IPS-NIHi7 (cell line): ENCODE data around the gene UBAC2.
"Not testable (repeated sequence)": the region's sequence is repeated elsewhere in the genome, so short reads cannot be mapped to it uniquely, and the experiment has no call there.

Experiments used
- DNase-seq: peaks from one replicate; pipeline ENCODE4 v3.0.0; 2012; ENCODE audit warnings: mixed read lengths; ENCODE audit errors: extremely low spot score

UBAC2 gene

DNA sequence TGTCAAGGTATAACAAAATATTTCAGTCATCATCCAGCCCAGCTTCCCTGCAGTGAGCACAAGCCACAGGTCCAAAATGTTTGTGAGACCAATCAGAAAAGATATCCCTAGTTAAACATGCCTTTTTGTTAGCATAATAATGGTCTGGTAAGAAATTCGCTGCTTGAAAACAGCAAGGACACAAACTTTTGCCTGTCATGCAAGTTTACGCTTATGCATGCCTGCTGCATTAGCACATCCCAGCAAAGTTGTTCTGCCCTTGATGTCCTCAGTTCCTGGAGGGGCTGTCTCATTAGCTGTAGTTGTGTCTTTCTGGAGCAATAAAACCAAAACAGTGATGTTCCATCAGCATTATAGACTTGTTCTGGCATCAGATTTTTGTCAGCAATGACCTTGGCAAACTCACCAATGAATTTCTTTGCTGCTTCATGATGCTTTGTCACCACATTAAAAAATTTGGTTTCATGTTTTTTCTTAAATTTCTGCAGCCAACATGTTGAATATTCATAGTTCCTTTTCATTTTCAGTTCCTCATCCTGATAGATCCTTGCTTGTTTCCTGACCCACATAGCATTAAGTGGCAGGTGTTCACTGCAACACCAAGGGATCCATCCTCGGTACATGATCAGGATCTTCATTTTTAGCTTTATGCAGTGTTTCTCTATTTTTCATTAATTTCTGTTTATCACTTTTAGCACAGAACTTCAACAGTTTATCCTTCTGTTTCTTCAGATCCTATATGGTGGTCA lies 178.5 kb downstream of the UBAC2 start:
- DNase-seq, result peak; percentile 56

DNA sequence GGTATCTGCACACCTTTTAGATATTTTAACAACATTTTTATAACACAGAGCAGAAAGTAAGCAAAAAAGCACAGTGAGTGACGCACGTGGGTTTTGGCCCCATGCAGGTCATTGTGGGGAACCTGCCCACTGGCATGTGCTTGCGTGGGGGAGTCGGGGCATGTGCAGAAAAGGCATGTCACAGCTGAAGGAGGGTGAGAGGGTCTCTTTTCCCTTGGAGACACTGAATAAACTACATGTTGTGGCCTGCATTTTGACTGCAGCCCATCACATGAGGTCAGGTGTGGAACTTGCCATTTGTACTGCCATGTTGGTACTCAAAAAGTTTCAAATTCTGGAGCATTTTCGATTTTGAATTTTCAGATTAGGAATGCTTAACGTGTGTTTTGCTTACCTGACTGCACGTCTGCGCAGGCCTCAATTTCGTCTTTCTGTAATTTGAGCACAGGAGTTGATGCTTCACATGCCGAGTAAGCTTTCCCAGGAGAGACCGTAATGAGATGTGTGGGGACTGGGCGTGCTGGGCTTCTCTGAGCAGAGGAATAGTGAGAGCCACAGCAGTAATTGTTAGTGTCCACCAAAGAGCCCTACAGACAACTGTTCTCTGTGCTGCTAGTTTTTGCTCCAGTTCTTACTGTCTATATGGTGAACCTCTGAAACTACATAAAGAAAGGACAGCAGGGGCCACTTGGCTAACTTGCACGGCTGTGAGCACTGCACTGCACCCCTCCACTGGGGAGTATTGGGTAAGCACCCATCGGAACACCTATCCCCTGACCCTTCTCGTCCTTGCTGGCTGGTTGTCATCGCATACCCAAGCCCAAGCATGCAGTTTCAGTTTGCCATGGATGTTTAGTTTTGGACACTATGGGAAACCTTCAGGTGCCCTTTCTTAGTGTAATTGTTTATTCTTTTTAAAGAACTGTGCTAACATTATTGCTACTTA lies 179.5 kb downstream of the UBAC2 start:
- DNase-seq, result no peak

DNA sequence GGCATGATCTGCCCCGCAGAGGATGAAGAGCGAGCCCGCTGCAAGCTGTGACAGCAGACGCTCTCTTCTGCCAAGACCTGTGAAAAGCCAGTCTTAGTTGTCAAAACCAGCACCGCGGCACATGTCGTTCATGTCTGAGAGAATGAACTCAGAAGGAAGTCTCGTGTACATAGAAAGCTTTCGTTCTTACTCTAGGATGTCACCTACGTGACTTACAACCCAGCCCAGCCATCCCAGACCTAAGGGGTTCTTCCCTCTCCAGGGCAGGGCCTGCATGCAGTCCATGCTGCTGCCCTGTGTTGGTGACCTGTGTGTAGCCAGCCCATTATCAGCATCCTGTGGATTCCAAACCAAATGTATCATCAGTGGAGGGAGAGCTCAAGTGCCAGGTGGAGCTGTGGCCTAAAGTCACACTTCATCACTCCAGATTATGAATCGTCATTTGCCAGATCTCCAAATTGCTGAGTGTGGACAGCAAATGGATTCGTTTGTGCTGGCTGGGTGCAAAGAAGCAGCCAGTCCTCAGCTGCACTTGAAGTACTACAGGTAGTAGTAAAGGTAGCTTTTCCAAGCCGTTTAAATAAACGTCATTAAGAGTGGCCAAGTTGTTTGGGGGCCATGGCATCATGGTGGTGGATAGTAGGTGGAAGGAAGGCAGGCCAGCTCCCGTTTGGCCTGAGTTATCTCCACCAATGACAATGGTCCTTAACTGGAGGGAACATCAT lies 180.4 kb downstream of the UBAC2 start:
- no peak for DNase-seq

- no peak for DNase-seq
Observed at GRCh38 chr13:99381766-99382165, 181.1 kb downstream of the UBAC2 start.

DNA sequence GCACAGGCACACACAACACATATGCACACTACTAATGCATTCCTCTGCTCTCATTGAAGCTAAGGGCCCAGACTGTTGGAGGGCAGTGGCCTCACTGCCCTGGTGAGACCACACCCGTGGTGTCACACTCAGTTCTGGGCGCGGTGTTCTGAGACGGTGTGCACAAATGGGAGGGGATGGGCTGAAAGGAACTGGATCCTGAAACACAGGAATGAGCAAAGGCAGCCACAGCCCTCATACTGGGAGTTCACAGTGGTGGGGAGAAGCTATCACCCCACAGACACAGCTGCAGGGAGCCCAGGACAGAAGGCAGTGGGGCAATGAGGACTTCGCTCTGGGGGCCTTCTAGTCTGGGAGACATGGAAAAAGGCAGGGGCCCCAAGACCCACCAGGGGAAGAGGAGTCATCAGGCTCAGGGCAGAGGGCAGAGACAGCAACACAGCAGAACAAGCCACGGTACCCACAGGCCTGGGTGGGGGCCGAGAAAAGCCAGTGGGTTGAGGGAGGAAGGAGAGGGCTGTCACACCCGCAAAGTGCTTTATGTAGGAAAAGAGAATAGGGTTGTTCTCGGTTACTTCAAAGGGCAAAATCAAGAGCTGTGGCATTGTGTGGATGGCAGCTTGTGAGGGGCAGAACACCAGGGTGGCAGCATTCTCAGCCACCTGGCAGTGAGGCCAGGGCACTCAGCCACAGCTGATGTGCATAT lies 181.9 kb downstream of the UBAC2 start:
- no peak for DNase-seq

DNA sequence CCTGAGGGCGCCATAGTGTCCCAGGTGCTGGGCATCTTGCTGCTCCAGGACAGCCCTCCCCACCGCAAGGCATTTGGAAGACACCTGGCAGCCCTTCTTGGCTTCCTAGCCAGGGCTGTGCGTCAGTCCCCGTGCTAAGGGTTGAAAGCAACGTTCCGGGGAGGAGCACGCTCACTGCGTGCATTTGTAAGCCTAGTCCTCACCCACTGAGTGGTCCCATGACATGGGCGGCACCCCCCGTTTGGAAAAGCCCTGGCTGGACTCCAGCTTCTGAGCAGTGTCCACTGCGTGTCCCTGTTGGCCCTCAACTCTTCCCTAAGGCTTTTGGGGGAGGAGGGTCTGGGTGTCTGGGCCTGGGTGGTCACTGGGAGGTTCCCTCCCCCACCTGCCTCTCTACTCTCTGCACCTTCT lies 182.9 kb downstream of the UBAC2 start:
- no peak for DNase-seq

GRCh38 chr13:99383946-99384345 lies 183.3 kb downstream of the UBAC2 start:
- DNase-seq, result no peak

DNA sequence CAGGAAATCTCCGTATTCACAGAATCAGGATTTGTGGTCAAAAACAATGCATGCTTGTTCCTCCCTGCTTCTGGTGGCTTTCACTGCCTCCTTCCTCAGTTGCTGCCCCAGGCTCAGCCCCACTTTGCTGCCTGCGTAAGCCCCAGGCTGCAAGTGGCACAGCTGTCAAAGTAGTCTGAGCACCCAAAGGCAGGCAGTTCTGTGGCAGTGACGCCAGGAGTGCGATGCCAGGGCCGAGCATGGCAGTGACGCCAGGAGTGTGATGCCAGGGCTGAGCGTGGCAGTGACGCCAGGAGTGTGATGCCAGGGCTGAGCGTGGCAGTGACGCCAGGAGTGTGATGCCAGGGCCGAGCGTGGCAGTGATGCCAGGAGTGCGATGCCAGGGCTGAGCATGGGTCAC lies 183.8 kb downstream of the UBAC2 start:
- DNase-seq, result no peak

DNA sequence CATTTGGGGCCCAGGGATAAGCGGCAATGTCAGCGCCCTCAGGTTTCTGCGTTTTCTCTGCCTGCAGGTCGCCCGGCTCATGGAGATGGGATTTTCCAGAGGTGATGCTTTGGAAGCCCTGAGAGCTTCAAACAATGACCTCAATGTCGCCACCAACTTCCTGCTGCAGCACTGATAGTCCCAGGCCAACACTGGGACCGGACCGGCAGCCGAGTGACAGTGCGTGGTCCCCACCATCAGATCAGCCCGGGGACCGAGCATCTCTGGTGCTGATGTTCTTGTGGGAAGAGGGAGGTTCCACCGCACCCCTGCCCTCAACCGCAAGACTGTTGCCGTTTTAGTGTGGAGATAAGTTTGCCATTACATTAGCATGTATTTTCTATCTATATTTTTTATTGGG lies 184.5 kb downstream of the UBAC2 start:
- no peak for DNase-seq

- DNase-seq, result no peak
Observed at GRCh38 chr13:99385940-99386339, 185.3 kb downstream of the UBAC2 start.

- no peak for DNase-seq
Observed at GRCh38 chr13:99386495-99386894, 185.8 kb downstream of the UBAC2 start.

DNA sequence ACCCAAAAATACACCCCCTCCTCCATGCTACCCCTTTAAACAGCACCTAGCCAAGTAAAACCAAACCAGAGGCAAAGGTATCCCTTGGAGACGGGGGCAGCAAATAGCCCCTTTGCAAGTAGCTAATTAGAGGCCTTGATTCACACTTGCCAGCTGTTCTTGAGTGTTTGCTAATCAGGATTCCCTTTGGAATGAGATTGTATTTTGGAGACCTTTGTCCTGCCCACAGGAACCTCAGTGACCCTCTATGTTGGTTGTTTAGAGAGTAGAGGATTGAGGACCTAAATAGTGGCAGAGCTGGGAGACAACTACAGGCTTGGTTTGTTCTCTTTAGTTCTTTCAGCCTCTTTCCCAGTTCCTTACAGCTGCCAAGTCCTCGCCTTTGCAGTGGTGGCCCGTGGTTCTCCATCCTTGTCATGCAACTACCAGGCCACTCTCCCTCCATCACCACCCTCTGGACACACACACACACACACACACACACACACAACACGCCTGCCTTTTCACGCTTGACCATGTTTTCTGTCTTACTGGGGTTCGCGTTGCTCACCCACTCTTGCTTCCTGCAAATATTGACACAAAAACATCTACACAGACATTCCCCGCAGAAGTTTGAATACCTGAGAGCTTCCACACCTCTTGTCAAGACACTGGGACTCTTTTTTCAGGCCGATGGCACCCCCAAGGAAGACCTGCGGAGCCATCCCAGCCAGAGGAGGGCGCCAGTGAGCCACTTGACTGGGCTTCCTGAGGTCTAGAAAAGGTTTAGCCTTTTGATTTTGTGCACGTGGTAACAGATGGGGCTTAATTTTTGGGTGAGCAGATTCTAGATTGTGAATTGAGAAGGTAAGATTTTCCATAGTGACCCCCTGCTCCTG lies 186.5 kb downstream of the UBAC2 start:
- DNase-seq, result peak; percentile 86

DNA sequence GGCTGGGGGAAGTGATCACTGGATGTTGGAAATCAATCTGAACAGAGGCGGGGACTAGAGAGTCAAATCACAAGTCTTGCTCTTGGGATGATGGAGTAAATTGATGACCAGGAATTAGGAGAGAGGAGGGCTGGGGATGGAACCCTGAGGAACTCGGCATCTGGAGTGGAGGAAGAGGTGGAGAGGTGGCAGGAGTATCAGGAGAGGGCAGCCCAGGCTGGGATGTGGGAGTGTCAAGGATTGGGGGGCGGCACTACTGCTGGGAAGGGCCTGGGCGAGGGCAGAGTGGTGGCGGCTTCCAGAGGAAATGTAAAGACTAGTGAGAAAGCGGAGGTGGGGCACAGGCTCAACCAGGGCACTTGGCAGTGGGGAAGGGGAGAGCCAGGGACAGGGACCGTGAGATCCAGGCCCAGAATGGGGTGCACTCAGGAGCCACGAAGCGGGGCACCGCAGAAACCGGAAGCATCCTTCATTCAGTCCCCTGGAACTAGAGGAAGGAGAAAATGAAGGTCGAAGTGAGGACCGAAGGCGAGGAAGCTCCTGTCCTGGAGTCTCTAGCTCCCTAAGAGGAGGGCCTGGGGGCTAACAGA lies 187.8 kb downstream of the UBAC2 start:
- no peak for DNase-seq

DNA sequence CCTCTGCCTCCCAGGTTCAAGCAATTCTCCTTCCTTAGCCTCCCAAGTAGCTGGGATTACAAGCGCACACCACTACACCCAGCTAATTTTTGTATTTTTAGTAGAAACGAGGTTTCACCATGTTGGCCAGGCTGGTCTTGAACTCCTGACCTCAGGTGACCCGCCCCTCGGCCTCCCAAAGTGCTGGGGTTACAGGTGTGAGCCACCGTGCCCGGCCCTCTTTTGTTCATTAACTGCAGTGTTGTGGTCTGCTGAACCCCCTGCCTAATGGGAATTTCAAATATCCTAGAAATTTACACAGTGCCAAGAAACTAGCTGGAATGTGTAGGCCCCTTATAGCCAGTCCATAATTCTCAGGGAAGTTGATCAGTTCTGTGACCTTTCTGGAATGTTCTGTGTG lies 188.4 kb downstream of the UBAC2 start:
- DNase-seq, result not testable (repeated sequence)

GRCh38 chr13:99389520-99390304 lies 189.1 kb downstream of the UBAC2 start:
- no peak for DNase-seq

DNA sequence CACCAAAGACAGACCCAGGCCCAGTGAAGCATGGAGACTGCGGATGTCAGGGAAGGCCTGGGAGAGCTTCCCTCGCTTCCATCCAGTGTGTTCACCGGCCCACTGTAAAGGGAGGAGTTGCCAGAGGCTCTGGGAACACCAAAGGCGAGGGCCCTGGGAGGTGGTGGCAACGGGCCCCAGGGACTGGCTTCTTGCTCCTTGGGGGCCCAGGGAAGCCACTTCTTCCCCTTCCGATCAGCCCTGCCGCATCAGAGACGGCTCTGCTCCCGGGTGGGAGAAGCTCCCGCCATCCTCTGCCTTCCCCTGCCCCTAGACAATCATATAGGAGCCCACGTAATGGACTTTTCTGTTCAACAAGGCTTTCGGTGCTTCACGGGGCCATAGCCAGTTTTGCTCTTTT lies 189.9 kb downstream of the UBAC2 start:
- DNase-seq, result no peak

GRCh38 chr13:99391781-99392469 lies 191.3 kb downstream of the UBAC2 start:
- DNase-seq, result no peak

DNA sequence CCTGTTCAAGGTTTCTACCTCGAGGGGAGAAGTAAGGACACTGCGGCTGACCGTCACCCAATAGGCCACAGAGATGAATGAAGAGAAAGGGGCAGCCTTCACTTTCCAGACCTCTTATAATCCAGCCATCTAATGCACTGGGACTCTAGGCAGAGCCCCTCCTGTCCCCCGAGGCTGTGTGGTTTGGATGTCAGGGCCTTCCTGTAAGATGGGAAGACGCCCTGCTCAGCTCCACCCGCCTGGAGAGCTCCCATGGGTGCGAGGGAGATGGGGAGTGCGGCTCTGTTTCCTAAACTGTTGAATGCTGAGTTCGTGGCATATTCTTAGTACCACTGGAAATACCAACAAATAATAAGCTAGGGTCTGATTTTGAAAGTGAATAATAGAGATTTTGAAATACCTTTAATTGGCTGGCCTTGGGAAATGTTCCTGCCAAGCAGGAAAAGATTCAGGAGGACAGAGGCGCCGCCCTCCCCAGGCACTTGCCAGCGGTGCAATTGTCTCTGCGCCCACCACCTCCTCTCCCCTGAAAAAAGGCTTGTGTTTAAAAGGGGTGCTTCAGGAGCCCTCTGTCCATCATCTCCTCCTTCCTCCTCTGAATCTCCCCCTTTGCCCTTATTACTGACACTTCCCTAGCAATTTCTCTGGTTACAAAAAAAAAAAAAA lies 191.9 kb downstream of the UBAC2 start:
- DNase-seq, result no peak
